IMR-90 (cell line): ENCODE data around the gene MGST2. TPM values are rescaled to one million over a fixed set of nuclear protein-coding genes. Genes with fewer than 3 reads are reported as not detected.

Experiments used
- ATAC-seq: fragments of 200-7000 bp; cut with Tn5 transposase; 2 replicates; pipeline ENCODE4 v1.9.1; 2020; ENCODE audit warnings: low read depth, mild to moderate bottlenecking, moderate library complexity
- BruUV-seq: library from RNA; stranded (reverse); fragments of 400-500 nt; replicated peaks from 2 replicates; lab custom pipeline; 2021; lab: Mats Ljungman, UMichigan
- CTCF ChIA-PET: fragments of 300-600 bp; formaldehyde crosslinking; extraction: SDS; loops from one replicate; lab custom pipeline; 2021; ENCODE audit warnings: antibody characterized with exemption; lab: Yijun Ruan, JAX
- POLR2A ChIA-PET: fragments of 300-600 bp; sonication (Branson Sonifier 250); formaldehyde crosslinking; loops from one replicate; lab custom pipeline; 2022; ENCODE audit warnings: antibody characterized with exemption; ENCODE audit not compliant: unreplicated experiment; lab: Charles Lee
- DNase-seq: peaks from one replicate; pipeline ENCODE4 v3.0.0; 2013
- H2AFZ ChIP-seq: replicated peaks from 2 replicates; pipeline ENCODE3; 2013; ENCODE audit warnings: low read length, mild to moderate bottlenecking; ENCODE audit not compliant: poor library complexity
- H2AK5ac ChIP-seq: 2 replicates; pipeline ENCODE4 v1.6.1; 2013; ENCODE audit warnings: low read depth, low read length, inconsistent platforms
- H2AK9ac ChIP-seq: replicated peaks from 2 replicates; pipeline ENCODE3; 2013; ENCODE audit warnings: mild to moderate bottlenecking, low read depth, low read length, moderate library complexity; ENCODE audit not compliant: poor library complexity
- H2BK120ac ChIP-seq: 2 replicates; pipeline ENCODE4 v1.6.1; 2013; ENCODE audit warnings: low read depth, low read length, inconsistent platforms
- H2BK15ac ChIP-seq: 3 replicates; pipeline ENCODE4 v1.6.1; 2013; ENCODE audit warnings: low read depth, low read length, inconsistent platforms
- H2BK20ac ChIP-seq: 2 replicates; pipeline ENCODE4 v1.6.1; 2013; ENCODE audit warnings: low read depth, mild to moderate bottlenecking, inconsistent platforms, low read length, moderate library complexity
- H2BK5ac ChIP-seq: 2 replicates; pipeline ENCODE4 v1.6.1; 2013; ENCODE audit warnings: mild to moderate bottlenecking, low read depth, low read length, inconsistent platforms; ENCODE audit not compliant: poor library complexity, severe bottlenecking
- H3K14ac ChIP-seq: replicated peaks from 2 replicates; pipeline ENCODE4 v1.6.1; 2013; ENCODE audit warnings: low read depth, low read length, inconsistent platforms
- H3K18ac ChIP-seq: 2 replicates; pipeline ENCODE4 v1.6.1; 2013; ENCODE audit warnings: low read depth, low read length, control low read depth
- H3K23ac ChIP-seq: 2 replicates; pipeline ENCODE4 v1.6.1; 2013; ENCODE audit warnings: low read depth, low read length, inconsistent platforms
- H3K27ac ChIP-seq: 2 replicates; pipeline ENCODE4 v1.5.1; 2013; ENCODE audit warnings: mild to moderate bottlenecking, control low read depth, low read length; ENCODE audit not compliant: insufficient read depth
- H3K27me3 ChIP-seq: 2 replicates; pipeline ENCODE4 v1.6.1; 2013; ENCODE audit warnings: low read length; ENCODE audit not compliant: control insufficient read depth, insufficient read depth
- H3K36me3 ChIP-seq: 2 replicates; pipeline ENCODE4 v1.6.1; 2013; ENCODE audit warnings: low read length, mixed read lengths; ENCODE audit not compliant: control insufficient read depth, insufficient read depth
- H3K4ac ChIP-seq: 2 replicates; pipeline ENCODE4 v1.6.1; 2013; ENCODE audit warnings: low read depth, low read length, inconsistent platforms
- H3K4me1 ChIP-seq: 2 replicates; pipeline ENCODE4 v1.6.1; 2013; ENCODE audit warnings: low read length, mixed read lengths; ENCODE audit not compliant: control insufficient read depth, insufficient read depth
- H3K4me2 ChIP-seq: 2 replicates; pipeline ENCODE4 v1.6.1; 2013; ENCODE audit warnings: low read depth, mild to moderate bottlenecking, control low read depth, low read length, moderate library complexity
- H3K4me3 ChIP-seq: 2 replicates; pipeline ENCODE4 v1.5.1; 2013; ENCODE audit warnings: low read depth, mild to moderate bottlenecking, control low read depth, low read length, moderate library complexity; ENCODE audit not compliant: insufficient read depth
- H3K56ac ChIP-seq: 2 replicates; pipeline ENCODE4 v1.6.1; 2013; ENCODE audit warnings: low read length, inconsistent platforms; ENCODE audit not compliant: insufficient read depth; ENCODE audit errors: extremely low read depth
- H3K79me1 ChIP-seq, 2 experiments: 2 replicates each; pipeline ENCODE4 v1.6.1; 2013; ENCODE audit warnings: low read length in 2 of 2, inconsistent platforms in 1 of 2, low read depth in 1 of 2
- H3K9ac ChIP-seq: 2 replicates; pipeline ENCODE4 v1.6.1; 2013; ENCODE audit warnings: low read depth, low read length, control low read depth
- H3K9me1 ChIP-seq: 2 replicates; pipeline ENCODE4 v1.6.1; 2013; ENCODE audit warnings: low read length, inconsistent platforms; ENCODE audit not compliant: insufficient read depth
- H3K9me3 ChIP-seq: 2 replicates; pipeline ENCODE4 v1.6.1; 2013; ENCODE audit warnings: low read length; ENCODE audit not compliant: control insufficient read depth, insufficient read depth
- H4K20me1 ChIP-seq: 2 replicates; pipeline ENCODE4 v1.6.1; 2013; ENCODE audit warnings: low read length, inconsistent platforms; ENCODE audit not compliant: insufficient read depth
- H4K5ac ChIP-seq: 2 replicates; pipeline ENCODE4 v1.6.1; 2013; ENCODE audit warnings: mild to moderate bottlenecking, low read depth, low read length, control low read depth
- H4K8ac ChIP-seq, 2 experiments: 2 replicates each; pipeline ENCODE4 v1.6.1; 2013; ENCODE audit warnings: low read depth in 2 of 2, low read length in 2 of 2, control low read depth in 1 of 2, inconsistent platforms in 1 of 2
- H4K91ac ChIP-seq: 2 replicates; pipeline ENCODE4 v1.6.1; 2013; ENCODE audit warnings: low read depth, low read length, inconsistent platforms; ENCODE audit not compliant: insufficient read depth
- CEBPB ChIP-seq: IDR thresholded peaks from 2 replicates; pipeline ENCODE4 v1.6.1; 2012; ENCODE audit warnings: low read depth, low read length, improper control_type of control experiment
- CHD1 ChIP-seq: IDR thresholded peaks from 2 replicates; pipeline ENCODE4 v1.6.1; 2012; ENCODE audit warnings: low read depth, low read length, improper control_type of control experiment
- MAZ ChIP-seq: IDR thresholded peaks from 2 replicates; pipeline ENCODE4 v1.6.1; 2012; ENCODE audit warnings: low read depth, mild to moderate bottlenecking, low read length, improper control_type of control experiment, moderate library complexity, borderline replicate concordance
- MXI1 ChIP-seq: IDR thresholded peaks from 2 replicates; pipeline ENCODE4 v1.6.1; 2012; ENCODE audit warnings: low read depth, mild to moderate bottlenecking, low read length, moderate library complexity, borderline replicate concordance
- NFE2L2 ChIP-seq: fragments of 150-350 bp; IDR thresholded peaks from 2 replicates; pipeline ENCODE4 v1.6.1; 2016; ENCODE audit warnings: low read depth, mild to moderate bottlenecking, low read length
- POLR2A ChIP-seq: IDR thresholded peaks from 2 replicates; pipeline ENCODE4 v1.6.1; 2012; ENCODE audit warnings: mild to moderate bottlenecking, low read depth, low read length
- RAD21 ChIP-seq: IDR thresholded peaks from 2 replicates; pipeline ENCODE4 v1.6.1; 2012; ENCODE audit warnings: low read length, improper control_type of control experiment
- RCOR1 ChIP-seq: IDR thresholded peaks from 2 replicates; pipeline ENCODE4 v1.6.1; 2012; ENCODE audit warnings: mild to moderate bottlenecking, low read length, improper control_type of control experiment; ENCODE audit not compliant: insufficient replicate concordance
- RFX5 ChIP-seq: IDR thresholded peaks from 2 replicates; pipeline ENCODE4 v1.8.0; 2012; ENCODE audit warnings: low read depth, mild to moderate bottlenecking, low read length, moderate library complexity
- SMC3 ChIP-seq: fragments of 150-350 bp; IDR thresholded peaks from 2 replicates; pipeline ENCODE4 v1.6.1; 2016; ENCODE audit warnings: low read depth, mild to moderate bottlenecking, antibody characterized with exemption, low read length, moderate library complexity
- WGBS, 2 experiments: methylation state at CpG; one replicate each; pipeline versions ENCODE4 v1.1.5 to v1.1.7; 2013; ENCODE audit warnings: missing lambda C conversion rate in 2 of 2; ENCODE audit not compliant: insufficient read length in 1 of 2; ENCODE audit errors: extremely low coverage in 2 of 2; 5-methylcytosine and 5-hydroxymethylcytosine counted together
- dilution Hi-C: fragments of 300-500 bp; cut with HindIII; formaldehyde crosslinking; loops from one replicate; pipeline ENCODE4 v1.14.3; 2018; ENCODE audit warnings: low sequenced_read_pairs; ENCODE audit not compliant: unreplicated experiment
- in situ Hi-C: fragments of 300-500 bp; cut with MboI; formaldehyde crosslinking; loops from 3 replicates; pipeline ENCODE4 v1.14.3; 2019; ENCODE audit warnings: low sequenced_read_pairs, inconsistent platforms, mixed read lengths
- intact Hi-C: fragments of 100-400 bp; cut with micrococcal nuclease; formaldehyde crosslinking; loops from 2 replicates; pipeline ENCODE4 v1.10.0; 2022
- polyA plus RNA-seq, 3 experiments: library from polyadenylated mRNA; depleted of rRNA; stranded (reverse); fragments of >200 nt; gene quantifications; 2 replicates each; pipeline ENCODE4 v1.2.3, GENCODE V29; 2012; ENCODE audit warnings: low replicate concordance in 1 of 3
- total RNA-seq: library from RNA; depleted of rRNA; stranded (reverse); fragments of >200 nt; gene quantifications from 2 replicates; pipeline ENCODE4 v1.2.3, GENCODE V29; 2012
- TF ChIP-seq, protein P1 (sequence below): fragments of 150-350 bp; IDR thresholded peaks from 2 replicates; pipeline ENCODE4 v1.6.1; 2016; ENCODE audit warnings: low read depth, mild to moderate bottlenecking, low read length, moderate library complexity, borderline replicate concordance

MGST2 gene
- total and polyA plus RNA-seq, 2 of the 4 experiments (the other 2 are of a cell fraction) = 4.8 to 10.5 TPM

DNA sequence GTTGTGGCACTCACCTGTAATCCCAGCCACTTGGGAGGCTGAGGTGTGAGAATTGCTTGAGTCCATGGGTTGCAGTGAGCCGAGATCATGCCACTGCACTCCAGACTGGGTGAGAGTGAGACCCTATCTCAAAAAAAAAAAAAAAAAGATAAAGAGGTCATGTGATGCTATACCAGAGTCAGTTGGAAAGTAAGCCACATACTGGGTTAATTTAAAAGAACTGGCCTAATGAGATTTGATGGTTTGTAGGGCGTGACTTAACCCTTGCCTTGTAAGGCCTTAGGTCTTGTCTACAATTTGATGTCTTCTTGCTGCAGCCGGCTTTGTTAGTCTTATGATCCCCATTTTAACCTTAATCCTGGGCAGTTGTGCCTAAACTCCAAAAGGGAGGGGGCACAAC lies 5.2 kb downstream of the MGST2 start:
- ATAC-seq = no peak
- no peak overlapping the region for H2BK15ac ChIP-seq
- H3K9me1 ChIP-seq = no peaks in the 10 kb centered on the region
- no peak overlapping the region for H4K8ac ChIP-seq
- no peaks in the 10 kb centered on the region for H3K36me3 ChIP-seq
- BruUV-seq = no TSS peak
- H3K4ac ChIP-seq = no peak overlapping the region
- no peak overlapping the region for H3K23ac ChIP-seq
- no peak overlapping the region for H3K14ac ChIP-seq
- no peak overlapping the region for H2AFZ ChIP-seq
- no peak overlapping the region for H2BK120ac ChIP-seq
- dilution Hi-C loops (no loop called here), in situ Hi-C loops (no loop called here), intact Hi-C loops (no loop called here)
- H3K56ac ChIP-seq = no peak overlapping the region
- no peak overlapping the region for H4K5ac ChIP-seq
- no peak overlapping the region for H2BK5ac ChIP-seq
- no peaks in the 10 kb centered on the region for H3K4me1 ChIP-seq
- TF ChIP-seq SMC3 (no peak), MXI1 (no peak), RAD21 (no peak), RCOR1 (no peak), CHD1 (no peak), RFX5 (no peak), CEBPB (no peak), MAZ (no peak), POLR2A (no peak), NFE2L2 (no peak)
- TF ChIP-seq, protein P1, sequence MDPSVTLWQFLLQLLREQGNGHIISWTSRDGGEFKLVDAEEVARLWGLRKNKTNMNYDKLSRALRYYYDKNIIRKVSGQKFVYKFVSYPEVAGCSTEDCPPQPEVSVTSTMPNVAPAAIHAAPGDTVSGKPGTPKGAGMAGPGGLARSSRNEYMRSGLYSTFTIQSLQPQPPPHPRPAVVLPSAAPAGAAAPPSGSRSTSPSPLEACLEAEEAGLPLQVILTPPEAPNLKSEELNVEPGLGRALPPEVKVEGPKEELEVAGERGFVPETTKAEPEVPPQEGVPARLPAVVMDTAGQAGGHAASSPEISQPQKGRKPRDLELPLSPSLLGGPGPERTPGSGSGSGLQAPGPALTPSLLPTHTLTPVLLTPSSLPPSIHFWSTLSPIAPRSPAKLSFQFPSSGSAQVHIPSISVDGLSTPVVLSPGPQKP = no peak
- ChIA-PET CTCF (no interaction called here), POLR2A (no interaction called here)
- H3K4me2 ChIP-seq = no peak overlapping the region
- WGBS, 2 experiments = 90% methylated on average over 2 of the region's 3 CpGs; no CpG with 5 or more reads in 1 of the 2 experiments
- H4K20me1 ChIP-seq = no peaks in the 10 kb centered on the region
- H3K79me1 ChIP-seq = no peaks in the 10 kb centered on the region
- no peaks in the 10 kb centered on the region for H3K9me3 ChIP-seq
- no peak overlapping the region for H3K27ac ChIP-seq
- H2BK20ac ChIP-seq = no peak overlapping the region
- H4K91ac ChIP-seq = no peak overlapping the region
- no peak overlapping the region for H3K9ac ChIP-seq
- no peak overlapping the region for H2AK9ac ChIP-seq
- no peak overlapping the region for H3K18ac ChIP-seq
- no peak for DNase-seq
- H2AK5ac ChIP-seq = no peak overlapping the region
- no peak overlapping the region for H3K4me3 ChIP-seq
- no peaks in the 10 kb centered on the region for H3K27me3 ChIP-seq
